Measurements from ENCODE around the gene CYP4X1.

- no peak for TF ChIP-seq POLR2A (IDR thresholded peaks at IDR 0.05)
- no peak for TF ChIP-seq POLR2AphosphoS5 (IDR thresholded peaks at IDR 0.05)
Observed at GRCh38 chr1:47023268-47024140, at the start of gene CYP4X1.
